HG03571 (cell line): ENCODE measurements around the gene PSG1.
"Not testable (repeated sequence)": the region's sequence is repeated elsewhere in the genome, so short reads cannot be mapped to it uniquely, and the experiment has no call there.

Experiments used
- ATAC-seq: cut with Tn5 transposase; IDR thresholded peaks from one replicate; pipeline ENCODE4 v1.9.1; 2021; ENCODE audit not compliant: unreplicated experiment

PSG1 gene

DNA sequence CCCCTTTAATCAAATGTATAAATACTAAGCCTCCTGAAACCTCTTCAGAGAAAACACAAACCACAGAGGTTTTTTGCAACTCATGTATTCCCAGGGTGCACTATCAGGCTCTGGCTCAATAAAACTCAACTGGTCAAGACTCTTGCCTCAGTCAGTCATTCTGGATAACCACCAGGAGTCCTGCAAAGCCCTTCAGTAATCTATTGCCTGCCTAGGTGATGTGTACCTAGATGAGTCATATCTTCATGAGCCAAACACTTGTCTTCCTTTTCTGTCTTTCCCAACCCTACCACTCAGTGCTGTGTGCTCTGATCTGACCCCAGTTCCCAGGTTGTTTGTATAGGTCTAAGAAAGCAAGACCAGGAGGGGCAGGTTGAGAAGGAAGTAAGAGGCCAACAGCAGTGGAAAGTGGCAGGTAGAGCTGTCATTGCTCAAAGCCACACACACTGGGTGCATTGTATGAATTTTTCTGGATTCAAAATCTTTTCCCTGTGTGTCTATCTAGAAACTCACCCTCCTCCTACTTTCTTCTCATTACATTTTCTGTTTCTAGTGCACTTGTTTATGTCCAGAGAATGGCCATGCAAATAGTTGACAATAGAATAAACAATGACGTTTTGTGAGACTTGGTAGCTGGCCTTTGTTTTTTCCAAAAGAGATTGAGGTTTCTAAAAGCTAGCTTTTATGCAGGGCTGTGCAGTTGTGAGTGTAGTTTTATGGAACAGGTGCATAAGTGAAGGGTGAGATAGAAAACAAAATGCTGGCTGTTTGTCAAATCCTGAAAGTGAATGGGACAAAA is 48.1 kb downstream of the PSG1 start:
- ATAC-seq = no peak

DNA sequence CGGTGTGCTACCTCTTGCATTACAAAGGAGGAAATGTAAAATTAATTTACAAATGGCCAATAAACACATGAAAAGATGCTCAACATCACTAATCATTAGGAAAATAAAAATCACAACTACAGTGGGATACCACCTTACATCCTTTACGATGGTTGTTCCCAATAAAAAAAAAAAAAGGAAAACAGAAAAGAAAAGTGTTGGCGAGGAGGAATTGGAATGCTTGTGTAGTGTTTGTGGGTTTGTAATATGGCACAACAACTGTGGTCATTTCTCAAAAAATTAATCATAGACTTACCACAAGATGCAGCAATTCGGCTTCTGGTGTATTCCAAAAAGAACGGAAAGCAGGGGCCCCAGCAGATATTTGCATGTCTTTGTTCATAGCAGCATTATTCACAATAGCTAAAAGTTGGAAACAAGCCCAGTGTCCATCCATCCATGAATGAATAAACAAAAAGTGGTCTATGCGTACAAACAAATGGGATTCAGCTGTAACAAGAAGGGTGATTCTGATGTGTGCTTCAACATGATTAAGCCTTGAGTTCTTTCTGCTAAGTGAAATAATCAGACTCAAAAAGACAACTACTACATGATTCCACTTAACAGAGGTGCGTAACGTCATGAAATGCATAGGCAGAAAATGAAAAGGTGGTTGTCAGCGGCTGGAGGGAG is 58.1 kb downstream of the PSG1 start:
- ATAC-seq = not testable (repeated sequence)

DNA sequence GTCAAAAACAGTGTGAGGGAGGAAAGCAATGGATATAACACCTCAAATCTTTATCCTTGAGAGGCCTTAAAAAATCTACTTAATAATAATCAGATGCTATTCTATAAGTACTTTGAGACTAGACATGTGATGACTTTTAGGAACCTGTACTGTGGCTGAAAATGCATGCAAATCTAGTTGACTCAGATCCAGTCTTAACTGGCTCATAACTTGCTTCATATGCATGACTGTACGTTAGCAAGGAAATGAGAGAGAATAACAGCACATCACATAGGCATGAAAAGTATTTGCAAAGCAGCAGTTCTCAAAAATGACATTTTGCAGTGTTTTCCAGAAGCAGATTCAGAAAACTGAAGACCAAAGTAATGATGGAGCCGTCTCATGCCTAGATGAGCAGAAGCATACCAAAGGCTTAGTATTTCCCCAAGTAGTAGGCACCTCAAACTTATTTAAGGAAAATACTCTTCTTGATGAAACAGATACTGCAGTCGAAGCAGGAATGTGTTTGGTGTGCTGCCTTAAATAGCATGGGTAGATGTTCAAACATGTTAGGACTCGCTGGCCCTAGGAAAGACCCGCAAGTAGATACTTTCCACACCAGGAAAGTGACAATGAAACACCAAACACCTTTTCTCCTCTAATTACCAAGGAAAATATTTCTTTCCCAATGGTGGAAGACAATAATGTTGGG is 59.4 kb downstream of the PSG1 start:
- ATAC-seq = not testable (repeated sequence)

DNA sequence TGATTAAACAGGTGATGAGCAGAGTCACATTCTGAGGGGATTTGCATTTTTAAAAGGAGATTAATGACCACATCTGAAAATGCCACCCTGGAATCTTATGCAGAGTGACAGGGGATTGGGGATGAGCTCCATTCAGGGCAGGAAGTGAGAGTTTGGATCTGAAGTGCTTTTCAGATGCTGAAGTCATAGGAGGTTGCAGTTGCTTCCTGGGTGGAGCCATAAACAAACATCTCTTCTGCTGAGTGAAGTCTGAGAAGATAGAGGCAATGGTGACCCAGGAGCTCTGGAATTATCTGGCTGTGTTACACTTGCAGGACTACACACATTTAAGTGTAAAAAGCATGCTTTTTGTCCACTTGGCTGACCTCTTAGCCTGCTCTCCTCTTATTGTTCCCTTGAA is 62.6 kb downstream of the PSG1 start:
- no peak for ATAC-seq
